Inferior parietal cortex (tissue), 1 donor: Measurements from ENCODE around the gene CPT1B.
"Not testable (repeated sequence)": the region's sequence is repeated elsewhere in the genome, so short reads cannot be mapped to it uniquely, and the experiment has no call there.

Source experiments
- DNase-seq: peaks from one replicate; pipeline ENCODE4 v3.0.0-alpha.2; 2016; ENCODE audit errors: extremely low spot score

CPT1B gene

DNA sequence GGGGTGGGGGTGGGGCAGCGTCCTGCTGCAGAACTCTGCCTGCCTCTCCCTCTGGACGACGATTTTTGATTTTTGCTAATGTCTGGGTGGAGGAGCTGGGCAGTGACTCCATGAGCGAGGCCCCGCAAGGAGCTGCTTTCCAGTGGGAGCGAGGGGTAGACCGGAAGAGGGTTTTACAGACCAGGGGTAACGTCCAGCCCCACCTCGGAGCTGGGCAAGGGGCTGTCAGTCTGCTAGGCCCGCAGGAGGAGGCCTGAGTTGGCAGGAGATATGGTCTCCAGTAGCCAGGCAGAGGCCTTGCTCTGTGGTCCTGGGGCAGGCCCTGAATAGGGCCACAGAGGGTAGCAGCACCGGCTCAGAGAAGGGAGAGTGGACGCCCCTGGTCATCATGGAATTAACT lies 31.4 kb upstream of the CPT1B start:
- DNase-seq, result no peak

DNA sequence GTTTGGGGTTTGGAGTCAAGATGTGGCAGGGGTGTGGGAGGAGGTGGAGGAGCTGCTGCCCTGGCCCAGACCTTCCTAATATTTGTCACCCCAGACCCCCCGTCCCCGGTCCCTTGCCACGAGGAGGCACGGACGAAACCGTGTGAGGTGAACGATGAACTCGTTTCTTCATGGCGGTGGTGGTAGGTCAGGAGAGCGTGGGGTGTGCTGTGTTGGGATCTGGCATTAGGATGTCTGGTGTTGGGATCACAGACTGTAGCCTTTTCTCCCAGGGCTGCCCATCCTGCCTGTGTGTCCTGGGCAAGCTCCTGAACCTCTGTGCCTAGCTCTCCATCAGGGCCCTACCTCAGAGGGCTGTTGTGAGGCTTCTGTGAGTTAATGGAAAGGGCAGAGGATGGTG lies 30.8 kb upstream of the CPT1B start:
- no peak for DNase-seq

DNA sequence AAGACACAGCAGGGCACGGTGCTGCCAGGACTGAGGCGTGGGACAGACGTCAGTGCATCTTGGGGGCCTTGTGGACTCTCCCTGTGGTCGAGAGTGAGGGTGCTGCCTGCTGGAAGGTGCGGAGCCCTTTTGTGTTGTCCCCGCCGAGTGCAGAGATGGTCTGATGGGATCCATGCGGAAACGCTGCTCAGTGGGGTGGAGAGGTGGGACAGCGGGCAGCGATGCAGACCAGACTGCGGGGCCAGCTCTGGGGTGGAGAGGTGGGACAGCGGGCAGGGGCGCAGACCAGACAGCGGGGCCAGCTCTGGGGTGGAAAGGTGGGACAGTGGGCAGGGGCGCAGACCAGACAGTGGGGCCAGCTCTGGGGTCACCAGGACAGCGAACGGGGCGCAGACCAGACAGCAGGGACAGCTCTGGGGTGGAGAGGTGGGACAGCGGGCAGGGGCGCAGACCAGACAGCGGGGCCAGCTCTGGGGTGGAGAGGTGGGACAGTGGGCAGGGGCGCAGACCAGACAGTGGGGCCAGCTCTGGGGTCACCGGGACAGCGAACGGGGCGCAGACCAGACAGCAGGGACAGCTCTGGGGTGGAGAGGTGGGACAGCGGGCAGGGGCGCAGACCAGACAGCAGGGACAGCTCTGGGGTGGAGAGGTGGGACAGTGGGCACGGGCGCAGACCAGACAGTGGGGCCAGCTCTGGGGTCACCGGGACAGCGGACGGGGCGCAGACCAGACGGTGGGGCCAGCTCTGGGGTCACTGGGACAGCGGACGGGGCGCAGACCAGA lies 30.0 kb upstream of the CPT1B start:
- not testable (repeated sequence) for DNase-seq

DNA sequence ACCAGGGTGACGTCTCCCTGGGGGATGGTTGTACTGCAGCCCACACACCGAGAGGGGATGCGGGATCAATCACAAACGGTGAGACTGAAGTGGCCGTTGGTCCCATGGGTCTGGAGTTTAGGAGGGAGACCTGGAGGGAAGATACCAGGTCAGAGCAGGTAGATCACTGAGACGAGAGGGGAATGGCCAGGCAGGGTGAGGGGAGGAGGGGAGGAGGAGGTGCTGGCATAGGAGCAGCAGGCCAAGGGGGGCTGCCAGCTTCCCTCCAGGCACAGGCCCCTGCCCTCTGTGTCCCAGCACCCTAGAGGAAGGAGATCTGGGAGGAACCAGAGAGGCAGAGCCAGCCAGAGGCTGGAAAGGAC lies 29.4 kb upstream of the CPT1B start:
- no peak for DNase-seq

DNA sequence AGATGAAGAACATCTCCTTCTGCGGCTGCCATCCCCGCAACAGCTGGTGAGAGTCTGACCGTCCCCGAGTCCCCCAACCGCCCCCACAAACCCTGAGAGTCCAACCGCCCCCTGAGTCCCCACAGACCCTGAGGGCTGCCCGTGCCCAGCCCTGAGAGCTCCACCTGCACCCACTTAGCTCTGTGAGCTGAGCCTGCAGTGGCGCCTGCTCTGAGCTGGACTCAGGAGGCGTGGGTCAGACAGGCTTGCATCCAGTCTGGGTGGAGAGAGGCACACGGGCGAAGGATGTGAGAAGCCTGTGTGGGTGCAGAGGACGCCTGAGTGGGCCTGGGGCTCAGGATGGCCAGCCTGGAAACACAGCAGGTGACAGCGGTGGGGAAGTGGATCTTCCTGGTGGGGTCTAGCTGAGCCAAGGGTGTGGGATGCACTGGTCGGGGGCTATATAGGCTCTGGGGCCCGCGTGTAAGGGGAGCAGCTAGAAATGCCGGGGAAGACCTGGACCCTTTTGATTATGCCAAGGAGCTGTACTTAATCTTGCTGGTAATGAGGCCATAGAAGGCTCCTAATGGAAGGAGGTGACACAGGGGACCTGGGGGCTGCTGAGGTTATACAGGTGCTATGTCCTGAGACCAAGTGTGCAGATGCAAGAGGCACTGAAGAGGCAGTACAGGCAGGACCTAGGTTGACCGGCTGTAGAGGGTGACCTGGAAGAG lies 28.9 kb upstream of the CPT1B start:
- DNase-seq, result no peak

DNA sequence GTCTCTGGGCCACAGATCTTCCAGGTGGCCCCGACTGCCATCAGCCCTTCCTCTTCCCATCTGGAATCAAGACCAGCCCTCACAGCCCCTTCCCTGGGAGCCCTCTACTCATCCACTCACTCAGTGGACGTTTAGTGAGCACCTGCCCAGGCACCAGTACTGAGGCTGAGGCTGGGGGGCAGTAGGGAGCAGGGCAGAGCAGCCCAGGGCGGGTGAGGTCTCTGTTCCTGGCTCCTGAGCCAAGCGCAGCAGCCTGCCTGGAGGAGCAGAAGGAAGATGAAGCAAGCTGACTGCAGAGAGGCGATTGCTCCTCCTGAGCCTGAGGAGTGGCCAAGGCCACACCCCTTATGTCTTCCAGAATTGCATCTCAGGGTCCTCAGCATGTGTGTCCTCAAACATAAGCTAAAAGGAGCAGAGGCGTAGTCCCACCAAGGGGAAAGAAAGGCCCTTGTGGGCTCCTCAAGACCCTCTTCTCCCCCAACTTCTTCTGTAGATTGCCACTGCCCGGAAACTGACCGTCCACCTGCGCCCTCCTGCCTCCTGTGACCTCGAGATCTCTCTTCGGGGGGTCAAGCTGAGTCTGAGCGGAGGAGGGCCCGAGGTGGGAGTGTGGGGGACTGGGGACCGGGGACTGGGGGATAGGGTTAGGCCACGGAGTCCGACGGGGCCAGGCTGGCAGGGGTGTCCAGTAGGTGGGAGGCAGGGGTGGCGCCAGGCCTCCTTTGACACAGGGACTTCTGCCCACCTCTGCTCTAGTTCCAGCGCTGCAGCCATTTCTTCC lies 28.1 kb upstream of the CPT1B start:
- no peak for DNase-seq

DNA sequence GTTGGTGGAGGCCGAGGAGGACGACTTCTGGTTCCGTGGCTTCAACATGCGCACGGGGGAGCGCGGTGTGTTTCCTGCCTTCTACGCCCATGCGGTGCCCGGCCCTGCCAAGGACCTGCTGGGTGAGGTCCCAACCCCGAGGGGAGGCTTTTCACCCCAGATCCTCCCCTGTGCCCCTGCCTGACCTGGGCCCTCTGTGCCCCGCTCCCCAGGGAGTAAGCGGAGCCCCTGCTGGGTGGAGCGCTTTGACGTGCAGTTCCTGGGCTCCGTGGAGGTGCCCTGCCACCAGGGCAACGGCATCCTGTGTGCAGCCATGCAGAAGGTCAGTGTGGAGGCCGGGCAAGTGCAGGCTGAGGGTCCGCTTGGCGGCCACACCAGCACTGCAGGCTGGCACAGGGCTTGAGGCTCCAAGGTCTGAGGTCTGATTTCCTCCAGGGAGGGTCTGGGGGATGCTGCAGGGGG lies 27.4 kb upstream of the CPT1B start:
- DNase-seq, result no peak

DNA sequence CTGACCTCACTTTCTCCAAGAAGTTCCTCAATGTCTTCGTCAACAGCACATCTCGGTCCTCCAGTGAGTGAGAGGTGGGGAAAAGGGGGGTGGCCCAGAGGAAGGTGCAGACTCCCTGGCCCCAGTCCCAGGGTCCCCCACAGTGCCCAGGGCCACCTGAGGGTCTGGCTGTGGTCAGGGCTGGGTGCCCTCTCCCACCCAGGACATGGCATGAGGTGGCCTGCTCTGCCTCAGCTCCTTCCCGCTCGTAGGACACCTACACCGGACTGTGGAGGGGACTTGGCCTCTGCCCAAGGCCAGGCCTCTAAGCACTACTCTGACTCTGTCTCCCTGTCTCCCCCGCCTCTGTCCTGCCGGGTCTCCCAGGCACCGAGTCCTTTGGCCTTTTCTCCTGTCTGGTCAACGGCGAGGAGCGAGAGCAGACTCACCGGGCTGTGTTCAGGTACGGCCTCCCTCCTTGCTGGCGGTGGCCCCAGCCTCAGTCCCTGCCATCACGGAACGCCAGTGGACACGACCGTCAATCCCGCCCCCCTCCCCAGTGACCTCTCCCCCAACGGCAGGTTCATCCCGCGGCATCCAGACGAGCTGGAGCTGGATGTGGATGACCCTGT lies 26.9 kb upstream of the CPT1B start:
- DNase-seq, result no peak

DNA sequence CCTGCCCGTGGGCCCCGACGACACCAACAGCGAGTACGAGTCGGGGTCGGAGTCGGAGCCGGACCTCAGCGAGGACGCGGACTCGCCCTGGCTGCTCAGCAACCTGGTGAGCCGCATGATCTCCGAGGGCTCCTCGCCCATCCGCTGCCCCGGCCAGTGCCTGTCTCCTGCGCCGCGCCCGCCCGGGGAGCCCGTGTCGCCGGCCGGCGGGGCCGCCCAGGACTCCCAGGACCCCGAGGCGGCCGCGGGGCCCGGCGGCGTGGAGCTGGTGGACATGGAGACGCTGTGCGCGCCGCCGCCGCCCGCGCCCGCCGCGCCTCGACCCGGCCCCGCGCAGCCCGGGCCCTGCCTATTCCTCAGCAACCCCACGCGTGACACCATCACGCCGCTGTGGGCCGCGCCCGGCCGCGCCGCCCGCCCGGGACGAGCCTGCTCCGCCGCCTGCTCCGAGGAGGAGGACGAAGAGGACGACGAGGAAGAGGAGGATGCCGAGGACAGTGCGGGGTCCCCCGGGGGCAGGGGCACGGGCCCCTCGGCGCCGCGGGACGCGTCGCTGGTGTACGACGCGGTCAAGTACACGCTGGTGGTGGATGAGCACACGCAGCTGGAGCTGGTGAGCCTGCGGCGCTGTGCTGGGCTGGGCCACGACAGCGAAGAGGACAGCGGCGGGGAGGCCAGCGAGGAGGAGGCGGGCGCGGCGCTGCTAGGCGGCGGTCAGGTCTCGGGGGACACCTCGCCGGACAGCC lies 26.2 kb upstream of the CPT1B start:
- DNase-seq, result no peak

DNA sequence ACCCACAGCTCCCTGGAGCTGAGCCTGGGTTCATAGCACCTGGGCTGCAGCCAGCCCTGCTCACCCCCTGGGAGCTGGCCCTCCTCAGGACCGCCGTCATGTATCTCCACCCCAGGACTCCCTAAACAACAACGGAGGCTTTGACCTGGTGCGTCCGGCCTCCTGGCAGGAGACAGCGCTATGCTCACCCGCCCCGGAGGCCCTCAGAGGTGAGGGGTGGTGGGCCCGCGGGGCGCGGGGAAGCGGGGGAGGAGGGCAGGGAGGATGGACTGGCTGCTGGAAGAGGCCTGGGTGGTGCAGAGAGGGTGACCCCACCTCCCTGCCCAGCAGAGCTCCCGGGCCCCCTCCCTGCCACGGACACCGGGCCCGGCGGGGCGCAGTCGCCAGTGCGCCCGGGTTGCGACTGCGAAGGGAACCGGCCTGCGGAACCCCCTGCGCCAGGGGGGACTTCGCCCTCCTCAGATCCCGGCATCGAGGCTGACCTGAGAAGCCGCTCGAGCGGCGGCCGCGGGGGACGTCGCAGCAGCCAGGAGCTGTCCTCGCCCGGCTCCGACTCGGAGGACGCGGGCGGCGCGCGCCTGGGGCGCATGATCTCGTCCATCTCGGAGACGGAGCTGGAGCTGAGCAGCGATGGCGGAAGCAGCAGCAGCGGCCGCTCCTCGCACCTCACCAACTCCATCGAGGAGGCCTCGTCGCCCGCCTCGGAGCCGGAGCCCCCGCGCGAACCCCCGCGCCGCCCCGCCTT lies 25.5 kb upstream of the CPT1B start:
- DNase-seq, result no peak

DNA sequence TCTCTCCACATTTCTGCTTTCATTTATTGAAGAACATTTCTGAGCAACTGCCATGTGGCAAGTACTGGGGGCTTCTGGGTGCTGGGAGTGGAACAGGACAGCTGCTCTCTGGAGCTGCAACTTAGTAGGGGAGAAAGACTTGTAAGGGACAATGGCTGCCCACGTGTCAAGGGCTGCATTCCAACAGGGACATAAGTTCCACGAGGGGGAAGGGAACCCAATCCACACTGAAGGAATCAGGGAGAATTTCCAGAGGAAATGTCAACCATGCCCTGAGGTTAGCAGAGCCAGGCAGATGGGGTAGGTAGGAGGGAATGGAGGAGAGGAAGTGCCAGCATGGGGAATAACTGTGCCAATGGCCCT lies 24.1 kb upstream of the CPT1B start:
- no peak for DNase-seq

DNA sequence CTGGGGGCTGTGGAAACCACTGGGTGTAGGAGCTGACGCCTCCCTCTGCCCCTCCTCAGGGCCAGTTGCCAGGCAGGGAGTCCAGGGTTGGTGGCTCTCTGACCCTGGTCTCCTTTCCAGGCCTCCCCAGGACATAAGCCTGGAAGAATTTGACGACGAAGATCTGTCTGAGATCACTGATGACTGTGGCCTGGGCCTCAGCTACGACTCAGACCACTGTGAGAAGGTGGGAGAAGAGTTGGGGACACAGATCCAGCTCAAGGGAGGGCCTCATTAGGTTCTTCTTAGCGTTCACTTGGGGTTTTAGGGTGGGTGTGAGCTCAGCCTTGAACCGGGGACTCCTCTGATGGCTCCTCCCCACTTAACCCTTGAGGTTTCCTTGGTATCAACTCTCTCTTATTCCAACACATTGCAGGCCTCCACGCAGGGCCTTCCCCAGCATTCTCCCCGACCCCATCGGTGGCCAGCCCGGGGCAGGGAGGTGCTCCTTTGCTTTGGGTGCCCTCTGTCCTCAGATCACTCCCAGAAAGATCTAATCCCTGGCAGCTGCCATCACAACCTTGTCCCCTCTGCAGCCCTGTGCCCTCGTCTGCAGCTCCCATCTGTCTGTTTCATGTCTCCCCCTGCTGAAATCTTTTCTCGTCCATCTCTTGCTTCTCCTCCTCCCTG lies 23.6 kb upstream of the CPT1B start:
- DNase-seq, result no peak

DNA sequence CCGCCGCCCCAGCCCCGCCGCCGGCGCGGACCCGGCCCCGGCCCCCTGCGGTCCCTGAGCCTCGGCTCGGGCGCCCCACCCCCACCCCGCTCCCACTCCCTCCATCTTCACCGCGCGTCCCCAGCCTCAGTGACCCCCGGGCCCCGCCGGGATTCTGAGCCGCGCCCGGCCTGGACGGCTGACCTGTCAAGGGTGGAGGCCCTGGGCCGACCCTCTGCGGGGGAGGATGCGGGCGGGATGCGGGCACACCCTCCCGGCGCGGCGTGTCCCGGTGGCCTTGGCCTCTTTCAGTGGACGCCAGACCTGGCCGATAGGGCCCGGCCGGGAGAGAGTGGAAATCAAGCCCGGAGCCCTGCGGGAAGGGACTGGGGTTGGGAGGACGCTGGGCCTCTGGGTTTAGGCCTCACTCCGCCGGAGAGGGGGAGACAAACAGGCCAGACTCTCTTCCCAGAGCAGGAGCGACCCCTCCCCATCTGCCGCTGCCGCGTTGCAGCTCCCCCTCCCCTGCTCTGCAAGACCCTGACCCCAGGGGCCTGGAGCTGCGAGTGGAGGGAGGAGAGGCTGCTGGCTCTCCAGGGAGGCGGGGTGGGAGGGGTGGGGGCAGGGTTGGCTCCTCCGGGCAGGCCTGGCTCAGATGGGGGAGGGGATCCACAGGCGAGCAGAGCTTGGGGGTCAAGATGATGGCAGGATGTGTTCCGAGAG lies 22.9 kb upstream of the CPT1B start:
- no peak for DNase-seq

DNA sequence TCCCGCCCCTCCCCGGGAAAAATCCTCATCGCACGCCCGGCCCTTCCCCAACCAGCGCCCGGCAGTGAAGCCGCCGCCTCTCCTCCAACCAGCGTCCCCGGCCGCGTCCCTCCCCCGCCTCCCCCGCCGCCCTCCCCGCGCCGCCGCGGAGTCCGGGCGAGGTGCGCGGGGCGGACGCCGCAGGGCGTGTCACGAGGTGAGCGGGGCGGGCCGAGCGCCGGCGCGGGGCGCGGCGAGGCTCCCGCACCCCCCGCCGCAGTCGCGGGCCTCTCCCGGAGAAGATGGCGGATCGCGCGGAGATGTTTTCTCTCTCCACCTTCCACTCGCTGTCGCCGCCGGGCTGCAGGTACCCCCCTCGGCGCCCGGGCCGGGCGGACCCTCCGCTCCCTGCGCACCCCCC lies 22.3 kb upstream of the CPT1B start, which contains the start of gene MAPK8IP2:
TSS of gene MAPK8IP2 (plus strand) at position 256 of the 400 bp plus-strand sequence. CDS start at position 282, 26 bp downstream.
- DNase-seq, result no peak

DNA sequence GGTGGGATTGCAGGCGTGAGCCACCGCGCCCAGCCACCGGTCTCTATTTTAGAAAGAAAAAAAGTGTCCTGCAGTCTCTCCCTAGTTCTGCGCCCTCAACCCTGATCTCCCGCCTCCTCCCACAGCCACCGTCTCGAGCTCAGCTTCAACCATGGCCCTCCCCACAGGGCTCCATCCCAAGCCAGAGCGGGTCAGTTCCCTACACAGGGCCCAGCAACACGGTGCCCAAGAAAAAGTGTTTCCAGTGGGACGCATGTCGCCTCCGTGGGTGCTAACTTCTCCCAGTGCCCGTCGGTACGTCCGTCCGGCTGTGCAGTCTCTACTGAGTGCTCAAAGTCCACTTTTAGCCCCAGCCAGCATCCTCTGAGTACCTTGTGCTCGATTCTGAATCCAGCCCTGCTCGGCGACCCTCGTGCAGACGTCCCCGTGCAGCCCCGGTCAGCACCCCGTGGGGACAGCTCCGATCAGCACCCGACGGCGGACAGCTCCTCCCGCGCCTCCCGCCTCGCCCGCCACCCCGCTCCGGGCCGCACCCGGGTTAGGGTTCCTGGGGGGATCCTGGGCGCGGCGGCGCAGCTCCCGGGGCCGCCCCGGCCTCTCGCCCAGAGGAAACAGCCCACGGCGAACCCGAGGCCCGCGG lies 21.7 kb upstream of the CPT1B start:
- no peak for DNase-seq

DNA sequence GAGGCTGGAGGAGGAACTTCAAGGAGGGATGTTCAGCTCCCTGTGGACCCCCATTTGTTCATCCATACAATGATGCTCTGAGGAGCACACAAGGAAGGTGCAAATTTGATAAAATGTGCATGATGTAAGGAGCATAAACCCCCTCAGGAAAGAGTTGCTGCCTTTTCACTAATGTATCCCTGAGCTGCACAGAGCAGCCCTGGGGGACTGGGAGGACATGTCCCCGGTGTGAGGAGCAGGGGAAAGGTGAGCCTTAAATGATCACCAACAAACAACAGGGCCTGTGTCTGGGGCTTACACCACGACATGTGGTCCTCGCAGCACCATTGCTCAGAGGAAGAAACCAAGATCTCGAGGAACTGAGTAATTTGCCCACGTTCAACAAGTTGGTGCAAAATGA lies 18.9 kb upstream of the CPT1B start:
- DNase-seq, result no peak

DNA sequence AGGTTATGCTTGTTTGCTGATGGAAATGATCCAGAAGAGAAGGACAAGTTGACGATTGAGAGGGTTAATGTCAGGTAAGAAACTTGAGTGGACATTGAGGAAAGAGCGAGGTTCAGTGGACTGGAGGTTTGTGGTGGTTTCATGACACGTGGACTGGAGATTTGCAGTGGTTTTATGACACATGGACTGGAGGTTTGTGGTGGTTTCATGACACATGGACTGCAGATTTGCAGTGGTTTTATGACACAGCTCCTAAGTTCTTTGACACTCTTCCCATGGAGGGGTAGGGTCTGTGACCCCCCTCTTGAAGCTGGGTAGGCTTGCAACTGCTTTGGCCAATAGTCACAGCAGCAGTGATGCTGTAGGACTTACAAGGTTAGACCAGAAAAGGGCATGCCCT lies 17.0 kb upstream of the CPT1B start:
- no peak for DNase-seq

DNA sequence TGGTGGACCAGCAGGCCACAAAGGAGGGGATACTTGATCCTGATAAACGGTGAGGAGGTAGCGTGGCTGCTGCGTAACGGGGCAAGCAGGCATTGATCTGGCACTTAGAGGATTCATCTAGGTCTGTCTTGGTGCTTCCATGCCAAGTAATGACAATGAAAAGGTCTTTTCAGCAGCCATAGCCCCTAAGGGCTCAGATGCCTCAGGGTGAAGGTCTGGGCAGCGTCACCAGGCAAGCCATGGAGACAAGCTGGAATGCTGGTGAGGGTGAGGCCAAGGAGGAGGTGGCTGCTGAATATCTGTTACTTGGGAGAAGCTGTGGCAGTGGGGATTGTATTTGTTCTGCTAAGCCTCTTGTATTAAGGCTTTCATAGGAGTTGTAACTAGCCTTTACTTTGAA lies 9.2 kb upstream of the CPT1B start:
- DNase-seq, result no peak

DNA sequence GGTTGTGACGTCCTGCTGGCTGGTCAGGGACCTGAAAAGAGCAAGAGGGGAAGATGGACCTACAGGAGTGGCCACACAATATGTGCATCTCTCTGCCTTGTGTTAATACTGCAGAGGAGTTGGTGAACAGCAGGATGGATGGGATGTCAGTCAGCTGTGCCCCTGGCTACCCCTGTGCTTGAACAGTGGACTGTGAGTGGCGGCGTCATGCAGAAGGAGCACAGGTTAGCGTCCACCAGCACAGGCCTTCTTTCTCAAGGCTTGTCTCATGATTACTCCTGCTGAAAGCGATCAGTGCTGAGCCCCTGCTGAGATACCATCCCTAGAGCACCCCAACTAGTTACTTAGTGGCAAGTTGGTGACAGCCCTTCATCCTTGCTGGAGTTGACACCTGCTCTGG lies 8.2 kb upstream of the CPT1B start:
- DNase-seq, result no peak
